CD14-positive monocyte (primary cell): ENCODE results near the gene CACNB2. TPM values are rescaled to one million over a fixed set of nuclear protein-coding genes. Genes with fewer than 3 reads are reported as not detected.
"Not testable (repeated sequence)": the region's sequence is repeated elsewhere in the genome, so short reads cannot be mapped to it uniquely, and the experiment has no call there.

Experiments used
- DNase-seq, 3 donors: peaks; one replicate each; pipeline ENCODE4 v3.0.0-alpha.2; 2011 to 2022
- H2AFZ ChIP-seq: 2 replicates; pipeline ENCODE4 v1.6.0; 2012; ENCODE audit warnings: mild to moderate bottlenecking, low read depth, low read length, inconsistent platforms; ENCODE audit not compliant: insufficient read depth, poor library complexity, severe bottlenecking
- H3K27ac ChIP-seq, 2 donors: 1 replicate in 1 of 2; 2 replicates in 1 of 2; pipeline ENCODE4 v1.5.1; 2012 to 2013; ENCODE audit warnings: low read length in 2 of 2, control low read depth in 1 of 2, inconsistent platforms in 1 of 2, low read depth in 1 of 2, mild to moderate bottlenecking in 1 of 2
- H3K27me3 ChIP-seq, 2 donors: one replicate each; pipeline versions ENCODE4 v1.6.0 to v1.6.1; 2011 to 2013; ENCODE audit warnings: low read length in 2 of 2; ENCODE audit not compliant: control insufficient read depth in 2 of 2, insufficient read depth in 2 of 2
- H3K36me3 ChIP-seq, 2 donors: replicated peaks in 1 of 2; 1 replicate in 1 of 2; 2 replicates in 1 of 2; pipeline versions ENCODE4 v1.5.1 to v1.6.1; 2012 to 2013; ENCODE audit warnings: low read length in 2 of 2, control low read depth in 1 of 2, inconsistent platforms in 1 of 2, mild to moderate bottlenecking in 1 of 2; ENCODE audit not compliant: insufficient read depth in 2 of 2, control insufficient read depth in 1 of 2
- H3K4me1 ChIP-seq, 2 donors: 1 replicate in 1 of 2; 2 replicates in 1 of 2; pipeline versions ENCODE4 v1.5.1 to v1.6.1; 2012 to 2013; ENCODE audit warnings: low read length in 2 of 2, control low read depth in 1 of 2, inconsistent platforms in 1 of 2, mild to moderate bottlenecking in 1 of 2, moderate library complexity in 1 of 2; ENCODE audit not compliant: insufficient read depth in 2 of 2, control insufficient read depth in 1 of 2
- H3K4me2 ChIP-seq: replicated peaks from 2 replicates; pipeline ENCODE3; 2012; ENCODE audit warnings: low read length, moderate library complexity, mild to moderate bottlenecking; ENCODE audit not compliant: poor library complexity, severe bottlenecking; ENCODE audit errors: extremely low read depth
- H3K4me3 ChIP-seq, 3 experiments: fragments of 200-600 bp in 1 of 3; sonication (generic) in 1 of 3; replicated peaks in 1 of 3; 1 replicate in 2 of 3; 2 replicates in 1 of 3; pipeline ENCODE4 v1.5.1; 2011 to 2013; ENCODE audit warnings: low read length in 3 of 3, mild to moderate bottlenecking in 3 of 3, control low read depth in 2 of 3, low read depth in 2 of 3, inconsistent platforms in 1 of 3, moderate library complexity in 1 of 3
- H3K79me2 ChIP-seq: 2 replicates; pipeline ENCODE4 v1.6.0; 2012; ENCODE audit warnings: mild to moderate bottlenecking, control low read depth, inconsistent platforms, low read length, moderate library complexity; ENCODE audit not compliant: insufficient read depth
- H3K9ac ChIP-seq: 2 replicates; pipeline ENCODE4 v1.6.0; 2017; ENCODE audit warnings: low read length, mild to moderate bottlenecking; ENCODE audit not compliant: insufficient read depth, poor library complexity, severe bottlenecking
- H3K9me3 ChIP-seq, 2 donors: replicated peaks in 1 of 2; 1 replicate in 1 of 2; 2 replicates in 1 of 2; pipeline versions ENCODE4 v1.5.1 to v1.6.1; 2012 to 2013; ENCODE audit warnings: low read length in 2 of 2, control low read depth in 1 of 2; ENCODE audit not compliant: control insufficient read depth in 1 of 2, insufficient read depth in 1 of 2
- H4K20me1 ChIP-seq: 2 replicates; pipeline ENCODE4 v1.6.0; 2012; ENCODE audit warnings: mild to moderate bottlenecking, low read length, control low read depth, moderate library complexity; ENCODE audit not compliant: insufficient read depth
- H3K27ac Mint-ChIP-seq, 7 donors: one replicate each; pipeline ENCODE4 v1.8.0; 2020; ENCODE audit warnings: mild to moderate bottlenecking in 7 of 7, mixed read lengths in 7 of 7, moderate library complexity in 6 of 7, inconsistent platforms in 2 of 7
- H3K27me3 Mint-ChIP-seq, 3 donors: one replicate each; pipeline ENCODE4 v1.8.0; 2021 to 2022; ENCODE audit warnings: low read depth in 3 of 3, mild to moderate bottlenecking in 3 of 3, mixed read lengths in 3 of 3, moderate library complexity in 3 of 3, inconsistent platforms in 1 of 3
- H3K36me3 Mint-ChIP-seq, 2 donors: one replicate each; pipeline ENCODE4 v1.8.0; 2020; ENCODE audit warnings: mixed read lengths in 2 of 2, inconsistent platforms in 1 of 2, mild to moderate bottlenecking in 1 of 2
- H3K4me1 Mint-ChIP-seq: one replicate; pipeline ENCODE4 v1.8.0; 2020; ENCODE audit warnings: mild to moderate bottlenecking, mixed read lengths
- H3K4me3 Mint-ChIP-seq, 2 donors: one replicate each; pipeline ENCODE4 v1.8.0; 2020; ENCODE audit warnings: mild to moderate bottlenecking in 2 of 2, mixed read lengths in 2 of 2, moderate library complexity in 1 of 2
- H3K9me3 Mint-ChIP-seq, 7 donors: one replicate each; pipeline ENCODE4 v1.8.0; 2020 to 2022; ENCODE audit warnings: mixed read lengths in 7 of 7, mild to moderate bottlenecking in 6 of 7, moderate library complexity in 6 of 7, inconsistent platforms in 2 of 7
- WGBS: methylation state at CpG from one replicate; pipeline ENCODE4 v1.1.5; 2013; ENCODE audit warnings: missing lambda C conversion rate; ENCODE audit not compliant: insufficient coverage; 5-methylcytosine and 5-hydroxymethylcytosine counted together
- intact Hi-C, 2 donors: fragments of 100-400 bp; cut with micrococcal nuclease; formaldehyde crosslinking; loops; one replicate each; pipeline versions ENCODE4 v1.15.0 to v1.15.1; 2023
- polyA plus RNA-seq, 3 donors: library from polyadenylated mRNA; depleted of rRNA in 1 of 3; unstranded in 2 of 3; stranded (reverse) in 1 of 3; fragments of 300-500 nt in 2 of 3; fragments of >200 nt in 1 of 3; fragmentation: Illumina TruSeq in 2 of 3; gene quantifications; 1 replicate in 2 of 3; 2 replicates in 1 of 3; pipeline ENCODE4 v1.2.3, GENCODE V29; 2012 to 2021
- TF ChIP-seq, protein P1 (sequence below): fragments of 200-600 bp; IDR thresholded peaks from one replicate; pipeline ENCODE4 v1.8.0; 2022; ENCODE audit warnings: antibody characterized with exemption, mild to moderate bottlenecking

Gene CACNB2
- polyA plus RNA-seq, 3 donors, result 0.05 TPM; not detected in 2

GRCh38 chr10:18439601-18440000, 299.4 kb downstream of the CACNB2 start:
- peaks cover 0 to 2% (median 2%) of the 10 kb centered on the region in 3 donors for H3K27me3 Mint-ChIP-seq
- no peaks in the 10 kb centered on the region for H4K20me1 ChIP-seq
- H3K79me2 ChIP-seq, result no peaks in the 10 kb centered on the region
- peaks cover 0 to 16% of the 10 kb centered on the region in 2 donors for H3K9me3 ChIP-seq
- no peak overlapping the region for H2AFZ ChIP-seq
- H3K4me2 ChIP-seq, result no peak overlapping the region
- TF ChIP-seq, protein P1, sequence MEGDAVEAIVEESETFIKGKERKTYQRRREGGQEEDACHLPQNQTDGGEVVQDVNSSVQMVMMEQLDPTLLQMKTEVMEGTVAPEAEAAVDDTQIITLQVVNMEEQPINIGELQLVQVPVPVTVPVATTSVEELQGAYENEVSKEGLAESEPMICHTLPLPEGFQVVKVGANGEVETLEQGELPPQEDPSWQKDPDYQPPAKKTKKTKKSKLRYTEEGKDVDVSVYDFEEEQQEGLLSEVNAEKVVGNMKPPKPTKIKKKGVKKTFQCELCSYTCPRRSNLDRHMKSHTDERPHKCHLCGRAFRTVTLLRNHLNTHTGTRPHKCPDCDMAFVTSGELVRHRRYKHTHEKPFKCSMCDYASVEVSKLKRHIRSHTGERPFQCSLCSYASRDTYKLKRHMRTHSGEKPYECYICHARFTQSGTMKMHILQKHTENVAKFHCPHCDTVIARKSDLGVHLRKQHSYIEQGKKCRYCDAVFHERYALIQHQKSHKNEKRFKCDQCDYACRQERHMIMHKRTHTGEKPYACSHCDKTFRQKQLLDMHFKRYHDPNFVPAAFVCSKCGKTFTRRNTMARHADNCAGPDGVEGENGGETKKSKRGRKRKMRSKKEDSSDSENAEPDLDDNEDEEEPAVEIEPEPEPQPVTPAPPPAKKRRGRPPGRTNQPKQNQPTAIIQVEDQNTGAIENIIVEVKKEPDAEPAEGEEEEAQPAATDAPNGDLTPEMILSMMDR, result no peak
- no peak overlapping the region for H3K27ac ChIP-seq
- H3K9ac ChIP-seq, result no peak overlapping the region
- intact Hi-C loops, result no loop called here
- DNase-seq, result no peak
- no peak overlapping the region for H3K4me3 ChIP-seq
- H3K4me1 Mint-ChIP-seq, result no peaks in the 10 kb centered on the region
- peaks cover 0 to 17% (median 7%) of the 10 kb centered on the region in 7 donors for H3K9me3 Mint-ChIP-seq
- no peaks in the 10 kb centered on the region for H3K36me3 ChIP-seq
- no peaks in the 10 kb centered on the region for H3K27me3 ChIP-seq
- no peaks in the 10 kb centered on the region for H3K4me1 ChIP-seq
- no peaks in the 10 kb centered on the region for H3K36me3 Mint-ChIP-seq
- peak overlapping the region in 1 of 7 donors; percentile 36 for H3K27ac Mint-ChIP-seq
- H3K4me3 Mint-ChIP-seq, result no peak overlapping the region
- WGBS, result 100% methylated on average over 2 of the region's 4 CpGs

GRCh38 chr10:18445635-18446034, 305.4 kb downstream of the CACNB2 start:
- H3K9ac ChIP-seq, H3K4me1 ChIP-seq, H3K4me3 Mint-ChIP-seq, H3K4me2 ChIP-seq, DNase-seq, intact Hi-C loops, H3K79me2 ChIP-seq, H3K27me3 Mint-ChIP-seq, H3K4me3 ChIP-seq, H3K27ac ChIP-seq, H3K27ac Mint-ChIP-seq, H3K36me3 ChIP-seq, H3K27me3 ChIP-seq, H3K36me3 Mint-ChIP-seq, H4K20me1 ChIP-seq, H3K4me1 Mint-ChIP-seq, H2AFZ ChIP-seq: not testable (repeated sequence)
- H3K9me3 ChIP-seq, result peaks cover 0 to 16% of the 10 kb centered on the region in 2 donors
- peaks cover 0 to 15% (median 5%) of the 10 kb centered on the region in 7 donors for H3K9me3 Mint-ChIP-seq
- WGBS, result 100% methylated on average over 3 of the region's 6 CpGs
